ENCODE measurements around the gene LTB. TPM values are rescaled to one million over a fixed set of nuclear protein-coding genes. Genes with fewer than 3 reads are reported as not detected.
A peak's percentile ranks its signal among the peaks of the same experiment; 100 is the strongest.

Gene LTB
- total and polyA plus RNA-seq, 9 of the 15 experiments (the other 6 are each of a cell fraction or from before 2014, with no cell fraction given) = 0.07 to 0.51 TPM; not detected in 7

DNA sequence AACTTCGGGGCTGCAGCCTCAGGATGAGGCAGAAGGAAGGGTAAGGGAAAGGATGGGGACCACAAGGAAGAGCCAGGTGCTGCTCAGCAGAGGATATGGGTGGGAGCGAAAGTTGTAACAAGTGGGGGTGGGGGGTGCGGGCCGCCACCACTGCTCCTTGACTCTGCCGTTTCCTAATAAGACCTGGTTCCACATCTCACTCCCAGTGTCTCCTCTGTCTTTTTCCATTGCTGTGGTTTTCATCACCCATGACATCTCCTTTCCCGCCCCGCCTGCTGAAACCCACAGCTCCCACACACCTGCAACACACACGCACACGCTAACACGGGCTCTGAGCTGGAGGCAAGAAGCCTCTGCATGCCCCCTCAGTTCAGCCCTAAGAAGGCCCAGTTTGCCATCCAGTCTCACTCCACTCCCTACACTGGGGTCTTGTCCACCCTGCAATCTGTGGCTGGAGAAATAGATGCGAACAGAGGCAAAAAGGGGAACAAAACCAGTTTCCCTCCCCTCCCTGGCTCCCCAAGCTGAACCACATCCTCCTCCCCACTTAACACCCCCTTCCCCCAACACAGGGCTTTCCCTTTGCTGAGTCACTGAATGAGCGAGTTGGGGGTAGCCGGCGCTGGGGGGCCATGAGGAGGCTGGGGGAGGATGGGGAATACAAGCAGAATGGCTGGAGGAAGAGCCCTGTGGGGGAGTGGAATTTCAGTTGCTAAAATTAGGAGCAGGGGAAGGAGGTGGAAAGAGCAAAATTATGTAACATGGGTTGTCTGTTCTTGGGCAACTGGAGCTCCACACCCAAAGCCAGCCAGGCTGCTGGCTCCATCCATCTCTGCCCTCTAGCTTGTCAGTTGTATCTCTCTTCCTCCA lies 23.4 kb downstream of the LTB start (continued):
- peak; percentile 66 for TF ChIP-seq ZNF175 (CRISPR knock-in tag; IDR thresholded peaks at IDR 0.05; ENCODE audit: low read depth)
- TF ChIP-seq FIP1L1 (IDR thresholded peaks at IDR 0.05; ENCODE audit: low read depth, low read length, poor library complexity, severe bottlenecking) = no peak
- TF ChIP-seq ESRRA (IDR thresholded peaks at IDR 0.05; ENCODE audit: borderline replicate concordance, low read depth) = 0 out of 2 replicates have a peak, but pooled peaks have one; percentile 10
- TF ChIP-seq EP300 (IDR thresholded peaks at IDR 0.05; ENCODE audit: low read length) = peak; percentile 28
- TF ChIP-seq RBBP5 (IDR thresholded peaks at IDR 0.05; ENCODE audit: borderline replicate concordance, insufficient read depth, low read length, poor library complexity, severe bottlenecking) = no peak
- no peak for TF ChIP-seq POLR3G (IDR thresholded peaks at IDR 0.05; ENCODE audit: extremely low read depth, insufficient read length, insufficient replicate concordance)
- TF ChIP-seq, protein P1, sequence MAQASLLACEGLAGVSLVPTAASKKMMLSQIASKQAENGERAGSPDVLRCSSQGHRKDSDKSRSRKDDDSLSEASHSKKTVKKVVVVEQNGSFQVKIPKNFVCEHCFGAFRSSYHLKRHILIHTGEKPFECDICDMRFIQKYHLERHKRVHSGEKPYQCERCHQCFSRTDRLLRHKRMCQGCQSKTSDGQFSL (CRISPR knock-in tag; IDR thresholded peaks at IDR 0.05) = peak; percentile 62; the same call in 1 of the 2 replicates
- TF ChIP-seq, protein P1 (tag; IDR thresholded peaks at IDR 0.05) = no peak
- TF ChIP-seq HDAC3 (IDR thresholded peaks at IDR 0.05; ENCODE audit: borderline replicate concordance, partially characterized antibody) = peak; percentile 72
- TF ChIP-seq NR2C2 (CRISPR knock-in tag; IDR thresholded peaks at IDR 0.05) = no peak
- peak; percentile 47; the same call in 1 of the 2 replicates for TF ChIP-seq NR2C2 (tag; IDR thresholded peaks at IDR 0.05)
- TF ChIP-seq MYNN (IDR thresholded peaks at IDR 0.05) = peak; percentile 52; the same call in 1 of the 2 replicates
- no peak for TF ChIP-seq MYNN (CRISPR knock-in tag; IDR thresholded peaks at IDR 0.05)
- peak; percentile 67 for TF ChIP-seq GABPA (tag; conservative IDR thresholded peaks at IDR 0.05; ENCODE audit: low read depth)
- TF ChIP-seq ZSCAN32 (CRISPR knock-in tag; IDR thresholded peaks at IDR 0.05) = no peak
- TF ChIP-seq NCOA1 (IDR thresholded peaks at IDR 0.05; ENCODE audit: low read depth) = peak; percentile 24; the same call in 1 of the 2 replicates
- TF ChIP-seq KLF16 (IDR thresholded peaks at IDR 0.05) = peak; percentile 65
- TF ChIP-seq EP400 (IDR thresholded peaks at IDR 0.05) = peak; percentile 34; the same call in 1 of the 2 replicates
- TF ChIP-seq, protein P2, sequence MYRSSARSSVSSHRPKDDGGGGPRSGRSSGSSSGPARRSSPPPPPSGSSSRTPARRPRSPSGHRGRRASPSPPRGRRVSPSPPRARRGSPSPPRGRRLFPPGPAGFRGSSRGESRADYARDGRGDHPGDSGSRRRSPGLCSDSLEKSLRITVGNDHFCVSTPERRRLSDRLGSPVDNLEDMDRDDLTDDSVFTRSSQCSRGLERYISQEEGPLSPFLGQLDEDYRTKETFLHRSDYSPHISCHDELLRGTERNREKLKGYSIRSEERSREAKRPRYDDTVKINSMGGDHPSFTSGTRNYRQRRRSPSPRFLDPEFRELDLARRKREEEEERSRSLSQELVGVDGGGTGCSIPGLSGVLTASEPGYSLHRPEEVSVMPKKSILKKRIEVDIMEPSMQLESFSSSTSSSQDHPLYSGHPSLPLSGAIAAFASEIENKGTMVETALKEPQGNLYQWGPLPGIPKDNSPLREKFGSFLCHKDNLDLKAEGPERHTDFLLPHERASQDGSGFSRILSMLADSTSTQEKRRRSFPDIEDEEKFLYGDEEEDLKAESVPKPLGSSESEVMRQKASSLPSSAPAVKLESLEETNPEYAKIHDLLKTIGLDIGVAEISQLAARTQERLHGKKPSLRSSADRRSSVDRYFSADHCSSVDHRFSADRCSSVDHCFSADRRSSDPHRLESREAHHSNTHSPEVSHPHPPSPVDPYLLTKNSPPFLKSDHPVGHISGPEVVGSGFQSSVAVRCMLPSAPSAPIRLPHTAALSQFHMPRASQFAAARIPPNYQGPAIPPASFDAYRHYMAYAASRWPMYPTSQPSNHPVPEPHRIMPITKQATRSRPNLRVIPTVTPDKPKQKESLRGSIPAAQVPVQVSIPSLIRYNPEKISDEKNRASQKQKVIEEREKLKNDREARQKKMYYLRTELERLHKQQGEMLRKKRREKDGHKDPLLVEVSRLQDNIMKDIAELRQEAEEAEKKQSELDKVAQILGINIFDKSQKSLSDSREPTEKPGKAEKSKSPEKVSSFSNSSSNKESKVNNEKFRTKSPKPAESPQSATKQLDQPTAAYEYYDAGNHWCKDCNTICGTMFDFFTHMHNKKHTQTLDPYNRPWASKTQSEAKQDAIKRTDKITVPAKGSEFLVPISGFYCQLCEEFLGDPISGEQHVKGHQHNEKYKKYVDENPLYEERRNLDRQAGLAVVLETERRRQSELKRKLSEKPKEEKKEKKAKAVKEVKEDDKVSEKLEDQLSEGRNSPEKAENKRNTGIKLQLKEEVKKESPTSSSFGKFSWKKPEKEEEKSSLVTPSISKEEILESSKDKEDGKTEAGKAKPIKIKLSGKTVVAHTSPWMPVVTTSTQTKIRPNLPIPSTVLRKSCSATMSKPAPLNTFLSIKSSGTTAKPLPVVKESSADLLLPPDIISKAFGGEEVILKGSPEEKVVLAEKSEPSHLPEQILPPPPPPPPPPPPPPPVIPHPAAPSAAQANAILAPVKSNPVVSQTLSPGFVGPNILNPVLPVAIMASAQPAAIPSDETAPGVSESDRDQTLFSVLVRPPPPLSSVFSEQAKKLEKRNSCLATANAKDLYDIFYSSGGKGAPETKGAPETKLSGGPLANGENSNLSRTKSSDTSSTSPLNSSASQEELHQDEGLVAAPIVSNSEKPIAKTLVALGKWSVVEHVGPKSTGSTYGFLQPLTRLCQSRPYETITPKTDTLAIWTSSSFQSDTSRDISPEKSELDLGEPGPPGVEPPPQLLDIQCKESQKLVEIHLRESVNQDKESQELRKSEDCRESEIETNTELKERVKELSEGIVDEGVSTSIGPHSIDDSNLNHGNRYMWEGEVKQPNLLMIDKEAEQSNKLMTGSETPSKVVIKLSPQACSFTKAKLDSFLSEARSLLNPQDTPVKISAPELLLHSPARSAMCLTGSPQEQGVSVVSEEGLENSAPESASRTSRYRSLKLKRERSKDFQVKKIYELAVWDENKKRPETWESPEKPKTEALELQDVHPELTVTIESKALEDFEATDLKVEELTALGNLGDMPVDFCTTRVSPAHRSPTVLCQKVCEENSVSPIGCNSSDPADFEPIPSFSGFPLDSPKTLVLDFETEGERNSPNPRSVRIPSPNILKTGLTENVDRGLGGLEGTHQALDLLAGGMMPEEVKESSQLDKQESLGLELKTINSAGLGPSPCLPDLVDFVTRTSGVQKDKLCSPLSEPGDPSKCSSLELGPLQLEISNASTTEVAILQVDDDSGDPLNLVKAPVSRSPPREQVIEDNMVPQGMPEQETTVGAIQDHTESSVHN (IDR thresholded peaks at IDR 0.05; ENCODE audit: borderline replicate concordance in 1 of 2, low read depth in 1 of 2) = peak in 1 of 2 experiments; percentile 23; a peak in 2 of 4 replicates

All from K562 (cell line).